Panc1 (cell line): ENCODE measurements around the gene GDF10. TPM values are rescaled to one million over a fixed set of nuclear protein-coding genes. Genes with fewer than 3 reads are reported as not detected.

Experiments used
- ATAC-seq: fragments of 200-7000 bp; cut with Tn5 transposase; 2 replicates; pipeline ENCODE4 v1.9.1; 2020; ENCODE audit warnings: mild to moderate bottlenecking, moderate library complexity
- BruUV-seq: library from RNA; stranded (reverse); fragments of 400-500 nt; replicated peaks from 2 replicates; lab custom pipeline; 2021; lab: Mats Ljungman, UMichigan
- CTCF ChIA-PET: fragments of 300-600 bp; sonication (Branson Sonifier 250); formaldehyde crosslinking; loops from one replicate; lab custom pipeline; 2022; ENCODE audit warnings: antibody characterized with exemption; lab: Charles Lee
- POLR2A ChIA-PET: fragments of 300-600 bp; sonication (Branson Sonifier 250); formaldehyde crosslinking; loops from one replicate; lab custom pipeline; 2022; ENCODE audit warnings: antibody characterized with exemption; lab: Charles Lee
- DNase-seq: peaks from one replicate; pipeline ENCODE4 v3.0.0-alpha.2; 2010; ENCODE audit warnings: low read depth, low spot score
- H3K27ac ChIP-seq: 2 replicates; pipeline ENCODE4 v1.5.1; 2011; ENCODE audit warnings: mild to moderate bottlenecking, low read length, inconsistent platforms
- H3K27me3 ChIP-seq: fragments of 200-500 bp; sonication (Bioruptor generic); 2 replicates; pipeline ENCODE4 v1.6.0; 2014; ENCODE audit warnings: low read length, inconsistent platforms; ENCODE audit not compliant: control insufficient read depth, insufficient read depth
- H3K36me3 ChIP-seq: fragments of 200-500 bp; sonication (Bioruptor generic); 2 replicates; pipeline ENCODE4 v1.5.1; 2014; ENCODE audit warnings: inconsistent platforms, mild to moderate bottlenecking, low read length, moderate library complexity; ENCODE audit not compliant: control insufficient read depth, insufficient read depth
- H3K4me1 ChIP-seq: 2 replicates; pipeline ENCODE4 v1.5.1; 2011; ENCODE audit warnings: inconsistent platforms, mild to moderate bottlenecking, low read length, moderate library complexity; ENCODE audit not compliant: control insufficient read depth, insufficient read depth
- H3K4me3 ChIP-seq, 2 experiments: 2 replicates each; pipeline ENCODE4 v1.5.1; 2011 to 2012; ENCODE audit warnings: low read depth in 2 of 2, low read length in 2 of 2, mild to moderate bottlenecking in 2 of 2, inconsistent platforms in 1 of 2, moderate library complexity in 1 of 2
- H3K9me3 ChIP-seq: fragments of 200-500 bp; sonication (Bioruptor generic); 2 replicates; pipeline ENCODE4 v1.5.1; 2014; ENCODE audit warnings: low read depth, mild to moderate bottlenecking, inconsistent platforms, low read length, moderate library complexity; ENCODE audit not compliant: control insufficient read depth, insufficient read depth
- POLR2AphosphoS5 ChIP-seq: IDR thresholded peaks from 2 replicates; pipeline ENCODE4 v1.6.1; 2012; ENCODE audit warnings: mild to moderate bottlenecking, low read depth, low read length, moderate library complexity
- SIN3A ChIP-seq: IDR thresholded peaks from 2 replicates; pipeline ENCODE4 v1.6.1; 2012; ENCODE audit warnings: low read depth, mild to moderate bottlenecking, low read length, moderate library complexity, borderline replicate concordance; ENCODE audit not compliant: insufficient read depth
- TCF7L2 ChIP-seq: IDR thresholded peaks from 2 replicates; pipeline ENCODE4 v1.6.1; 2011; ENCODE audit warnings: mild to moderate bottlenecking, low read depth, low read length, inconsistent platforms
- in situ Hi-C: cut with HindIII; loops from 2 replicates; pipeline ENCODE4 v1.10.0; 2016; ENCODE audit warnings: low sequenced_read_pairs, low pct_unique_long_range_greater_than_20kb
- intact Hi-C: fragments of 100-400 bp; cut with micrococcal nuclease; formaldehyde crosslinking; loops from one replicate; pipeline ENCODE4 v1.10.0; 2022; ENCODE audit not compliant: unreplicated experiment
- total RNA-seq: library from RNA; stranded (reverse); gene quantifications from one replicate; pipeline ENCODE4 v1.2.1, GENCODE V29; 2021; ENCODE audit not compliant: unreplicated experiment
- TF ChIP-seq, protein P1 (sequence below): fragments of 450-650 bp; IDR thresholded peaks from 2 replicates; pipeline ENCODE4 v1.5.1; 2017; ENCODE audit warnings: mild to moderate bottlenecking
- TF ChIP-seq, protein P2 (sequence below), 2 experiments: IDR thresholded peaks; 2 replicates each; pipeline ENCODE4 v1.6.1; 2011 to 2012; ENCODE audit warnings: low read depth in 2 of 2, control low read depth in 1 of 2, low read length in 1 of 2, mild to moderate bottlenecking in 1 of 2, moderate library complexity in 1 of 2; ENCODE audit not compliant: insufficient read depth in 1 of 2

GDF10 gene
- total RNA-seq, 1 experiment from 2014 or later = 1.2 TPM

DNA sequence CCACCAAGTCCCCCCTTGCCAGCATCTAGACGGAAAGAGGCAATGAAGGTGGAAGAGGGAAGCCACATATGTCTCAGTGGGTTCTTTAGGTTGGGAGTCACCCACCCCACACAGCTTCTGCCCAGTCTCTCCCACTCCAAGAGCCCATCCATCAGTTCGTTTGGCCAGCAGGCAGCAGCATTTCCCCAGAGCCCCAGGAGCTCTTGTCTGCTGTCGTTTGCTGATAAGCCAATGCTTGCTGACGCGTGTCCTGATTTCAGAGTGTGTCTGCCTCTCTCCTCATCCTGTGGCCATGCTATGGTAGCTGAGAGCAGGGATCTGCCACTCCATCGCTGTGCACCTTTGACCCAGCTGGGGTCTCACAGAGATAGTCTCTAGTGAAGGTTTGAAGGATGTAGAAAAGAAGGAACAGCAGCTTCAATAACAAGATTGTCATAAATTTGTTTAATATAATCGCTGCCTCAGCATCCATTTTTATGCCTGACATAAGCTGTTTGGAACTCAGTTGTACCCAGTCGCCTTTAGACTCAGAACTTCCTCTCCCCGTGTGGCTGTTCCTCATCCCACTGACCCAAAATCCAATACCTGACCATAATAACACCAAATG lies 39.4 kb upstream of the GDF10 start:
- H3K9me3 ChIP-seq = no peaks in the 10 kb centered on the region
- POLR2A ChIA-PET = no interaction called here
- CTCF ChIA-PET = no interaction called here
- TF ChIP-seq, protein P1, sequence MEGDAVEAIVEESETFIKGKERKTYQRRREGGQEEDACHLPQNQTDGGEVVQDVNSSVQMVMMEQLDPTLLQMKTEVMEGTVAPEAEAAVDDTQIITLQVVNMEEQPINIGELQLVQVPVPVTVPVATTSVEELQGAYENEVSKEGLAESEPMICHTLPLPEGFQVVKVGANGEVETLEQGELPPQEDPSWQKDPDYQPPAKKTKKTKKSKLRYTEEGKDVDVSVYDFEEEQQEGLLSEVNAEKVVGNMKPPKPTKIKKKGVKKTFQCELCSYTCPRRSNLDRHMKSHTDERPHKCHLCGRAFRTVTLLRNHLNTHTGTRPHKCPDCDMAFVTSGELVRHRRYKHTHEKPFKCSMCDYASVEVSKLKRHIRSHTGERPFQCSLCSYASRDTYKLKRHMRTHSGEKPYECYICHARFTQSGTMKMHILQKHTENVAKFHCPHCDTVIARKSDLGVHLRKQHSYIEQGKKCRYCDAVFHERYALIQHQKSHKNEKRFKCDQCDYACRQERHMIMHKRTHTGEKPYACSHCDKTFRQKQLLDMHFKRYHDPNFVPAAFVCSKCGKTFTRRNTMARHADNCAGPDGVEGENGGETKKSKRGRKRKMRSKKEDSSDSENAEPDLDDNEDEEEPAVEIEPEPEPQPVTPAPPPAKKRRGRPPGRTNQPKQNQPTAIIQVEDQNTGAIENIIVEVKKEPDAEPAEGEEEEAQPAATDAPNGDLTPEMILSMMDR = no peak
- TF ChIP-seq, protein P2, sequence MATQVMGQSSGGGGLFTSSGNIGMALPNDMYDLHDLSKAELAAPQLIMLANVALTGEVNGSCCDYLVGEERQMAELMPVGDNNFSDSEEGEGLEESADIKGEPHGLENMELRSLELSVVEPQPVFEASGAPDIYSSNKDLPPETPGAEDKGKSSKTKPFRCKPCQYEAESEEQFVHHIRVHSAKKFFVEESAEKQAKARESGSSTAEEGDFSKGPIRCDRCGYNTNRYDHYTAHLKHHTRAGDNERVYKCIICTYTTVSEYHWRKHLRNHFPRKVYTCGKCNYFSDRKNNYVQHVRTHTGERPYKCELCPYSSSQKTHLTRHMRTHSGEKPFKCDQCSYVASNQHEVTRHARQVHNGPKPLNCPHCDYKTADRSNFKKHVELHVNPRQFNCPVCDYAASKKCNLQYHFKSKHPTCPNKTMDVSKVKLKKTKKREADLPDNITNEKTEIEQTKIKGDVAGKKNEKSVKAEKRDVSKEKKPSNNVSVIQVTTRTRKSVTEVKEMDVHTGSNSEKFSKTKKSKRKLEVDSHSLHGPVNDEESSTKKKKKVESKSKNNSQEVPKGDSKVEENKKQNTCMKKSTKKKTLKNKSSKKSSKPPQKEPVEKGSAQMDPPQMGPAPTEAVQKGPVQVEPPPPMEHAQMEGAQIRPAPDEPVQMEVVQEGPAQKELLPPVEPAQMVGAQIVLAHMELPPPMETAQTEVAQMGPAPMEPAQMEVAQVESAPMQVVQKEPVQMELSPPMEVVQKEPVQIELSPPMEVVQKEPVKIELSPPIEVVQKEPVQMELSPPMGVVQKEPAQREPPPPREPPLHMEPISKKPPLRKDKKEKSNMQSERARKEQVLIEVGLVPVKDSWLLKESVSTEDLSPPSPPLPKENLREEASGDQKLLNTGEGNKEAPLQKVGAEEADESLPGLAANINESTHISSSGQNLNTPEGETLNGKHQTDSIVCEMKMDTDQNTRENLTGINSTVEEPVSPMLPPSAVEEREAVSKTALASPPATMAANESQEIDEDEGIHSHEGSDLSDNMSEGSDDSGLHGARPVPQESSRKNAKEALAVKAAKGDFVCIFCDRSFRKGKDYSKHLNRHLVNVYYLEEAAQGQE (IDR thresholded peaks at IDR 0.05; ENCODE audit: insufficient read depth in 1 of 2, low read depth in 2 of 2, low read length in 1 of 2) = no peak
- TF ChIP-seq TCF7L2 = no peak
- no peak for TF ChIP-seq POLR2AphosphoS5
- TF ChIP-seq SIN3A = no peak
- H3K4me1 ChIP-seq = no peaks in the 10 kb centered on the region
- H3K27ac ChIP-seq = no peak overlapping the region
- in situ Hi-C loops (no loop called here), intact Hi-C loops (no loop called here)
- peaks cover 11% of the 10 kb centered on the region; the same call in 1 of the 2 replicates for H3K27me3 ChIP-seq
- ATAC-seq = no peak
- H3K36me3 ChIP-seq = no peaks in the 10 kb centered on the region
- BruUV-seq = no TSS peak
- H3K4me3 ChIP-seq = no peak overlapping the region
- no peak for DNase-seq

DNA sequence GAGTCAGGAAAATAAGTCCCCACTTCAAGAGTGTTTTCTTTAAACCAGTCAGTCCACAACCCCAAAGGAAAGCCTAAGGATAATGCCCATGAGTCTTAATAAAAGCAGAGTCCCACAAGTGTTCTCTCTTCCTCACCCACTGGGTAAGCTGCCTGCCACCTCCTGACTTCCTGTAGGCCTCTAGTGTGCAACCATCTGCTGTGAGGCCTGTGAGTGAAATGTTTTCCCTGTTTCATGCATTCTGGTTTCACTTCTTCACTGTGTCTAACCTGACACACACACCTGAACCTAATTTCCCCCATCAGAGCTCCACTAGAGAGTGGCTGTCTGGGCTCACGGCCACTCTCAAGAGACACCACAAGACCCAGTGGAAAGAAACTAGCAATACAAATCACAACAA lies 38.9 kb upstream of the GDF10 start:
- TF ChIP-seq, protein P2 (IDR thresholded peaks at IDR 0.05; ENCODE audit: insufficient read depth in 1 of 2, low read depth in 2 of 2, low read length in 1 of 2) = no peak
- TF ChIP-seq POLR2AphosphoS5 = no peak
- ATAC-seq = no peak
- Histone ChIP-seq H3K36me3 (no peaks in the 10 kb centered on the region), H3K27ac (no peak overlapping the region), H3K9me3 (no peaks in the 10 kb centered on the region), H3K27me3 (peaks cover 11% of the 10 kb centered on the region; the same call in 1 of the 2 replicates), H3K4me3 (no peak overlapping the region), H3K4me1 (no peaks in the 10 kb centered on the region)
- POLR2A ChIA-PET = no interaction called here
- intact Hi-C loops (no loop called here), in situ Hi-C loops (no loop called here)
- DNase-seq = no peak
- CTCF ChIA-PET = no interaction called here
- no TSS peak for BruUV-seq
